SK-N-MC (cell line): ENCODE data around the gene C13orf46.

Experiments
- DNase-seq: peaks from one replicate; pipeline ENCODE4 v3.0.0-alpha.2; 2011; ENCODE audit warnings: low read depth, low spot score
- H3K27ac ChIP-seq: fragments of 200-600 bp; sonication (generic); 2 replicates; pipeline ENCODE4 v1.5.1; 2016; ENCODE audit warnings: mixed run types
- H3K36me3 ChIP-seq: fragments of 200-600 bp; sonication (generic); 2 replicates; pipeline ENCODE4 v1.6.1; 2017; ENCODE audit warnings: antibody characterized with exemption, low read length, mixed read lengths; ENCODE audit not compliant: insufficient read depth
- H3K4me3 ChIP-seq: fragments of 200-600 bp; sonication (generic); 2 replicates; pipeline ENCODE4 v1.5.1; 2016
- H3K9ac ChIP-seq: fragments of 200-600 bp; sonication (generic); 2 replicates; pipeline ENCODE4 v1.8.0; 2017; ENCODE audit warnings: mixed run types, mixed read lengths; ENCODE audit not compliant: insufficient read length
- H3K9me3 ChIP-seq: fragments of 200-600 bp; sonication (generic); 2 replicates; pipeline ENCODE4 v1.6.1; 2017; ENCODE audit warnings: low read depth, mild to moderate bottlenecking, antibody characterized with exemption, low read length, moderate library complexity, mixed read lengths
- EZH2 ChIP-seq: fragments of 200-600 bp; sonication (generic); IDR thresholded peaks from one replicate; pipeline ENCODE4 v1.6.1; 2017; ENCODE audit warnings: antibody characterized with exemption
- FOXP2 ChIP-seq: optimal IDR thresholded peaks from 2 replicates; pipeline ENCODE3; 2011; ENCODE audit warnings: mild to moderate bottlenecking, moderate library complexity; ENCODE audit not compliant: insufficient read depth; ENCODE audit errors: extremely low read length, control extremely low read depth
- POLR2AphosphoS5 ChIP-seq: IDR thresholded peaks from 2 replicates; pipeline ENCODE4 v1.6.1; 2012; ENCODE audit warnings: mild to moderate bottlenecking, low read depth, low read length, borderline replicate concordance

C13orf46 gene

GRCh38 chr13:113996912-113997745 lies 23.3 kb upstream of the C13orf46 start:
- no peaks in the 10 kb centered on the region for H3K36me3 ChIP-seq
- no peak overlapping the region for H3K4me3 ChIP-seq
- no peak for TF ChIP-seq EZH2
- no peak for TF ChIP-seq POLR2AphosphoS5
- no peak for TF ChIP-seq FOXP2
- DNase-seq = no peak
- no peak overlapping the region for H3K27ac ChIP-seq
- H3K9ac ChIP-seq = no peak overlapping the region
- no peaks in the 10 kb centered on the region for H3K9me3 ChIP-seq

- Histone ChIP-seq H3K9ac (no peak overlapping the region), H3K4me3 (no peak overlapping the region), H3K36me3 (no peaks in the 10 kb centered on the region), H3K9me3 (no peaks in the 10 kb centered on the region), H3K27ac (no peak overlapping the region)
- DNase-seq = no peak
- no peak for TF ChIP-seq FOXP2
- no peak for TF ChIP-seq EZH2
- TF ChIP-seq POLR2AphosphoS5 = no peak
These were observed 22.4 kb upstream of the C13orf46 start for GRCh38 chr13:113996081-113996911.

DNA sequence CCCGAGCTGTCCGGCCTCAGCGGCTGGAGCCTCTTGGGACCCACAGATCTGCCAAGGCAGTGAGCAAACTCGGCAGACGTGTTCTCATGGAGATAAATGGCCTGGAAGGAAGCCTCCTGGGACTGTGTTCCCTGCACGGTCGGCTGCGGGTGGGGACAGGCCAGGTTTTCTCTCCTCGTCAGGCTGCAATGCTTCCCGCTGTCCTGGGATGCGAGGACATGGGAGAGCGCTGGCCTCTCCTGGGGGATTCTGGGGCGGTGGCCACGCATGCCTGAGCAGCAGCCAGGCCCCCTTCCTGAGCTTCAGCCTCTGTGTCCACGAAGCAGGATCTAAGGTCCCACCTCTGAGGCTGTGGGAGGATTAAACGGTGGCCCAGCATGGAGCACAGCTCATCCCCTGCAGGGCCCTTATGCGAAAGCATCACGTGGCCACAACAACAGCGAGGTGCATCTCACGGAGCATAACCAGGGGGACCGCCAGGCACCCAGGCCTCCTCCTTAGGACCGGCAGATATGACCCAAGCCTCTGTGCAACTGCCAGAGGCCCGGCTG lies 21.2 kb upstream of the C13orf46 start:
- Histone ChIP-seq H3K9me3 (no peaks in the 10 kb centered on the region), H3K9ac (no peak overlapping the region), H3K36me3 (no peaks in the 10 kb centered on the region), H3K27ac (no peak overlapping the region), H3K4me3 (no peak overlapping the region)
- no peak for DNase-seq
- TF ChIP-seq EZH2 = no peak
- no peak for TF ChIP-seq POLR2AphosphoS5
- TF ChIP-seq FOXP2 = no peak

DNA sequence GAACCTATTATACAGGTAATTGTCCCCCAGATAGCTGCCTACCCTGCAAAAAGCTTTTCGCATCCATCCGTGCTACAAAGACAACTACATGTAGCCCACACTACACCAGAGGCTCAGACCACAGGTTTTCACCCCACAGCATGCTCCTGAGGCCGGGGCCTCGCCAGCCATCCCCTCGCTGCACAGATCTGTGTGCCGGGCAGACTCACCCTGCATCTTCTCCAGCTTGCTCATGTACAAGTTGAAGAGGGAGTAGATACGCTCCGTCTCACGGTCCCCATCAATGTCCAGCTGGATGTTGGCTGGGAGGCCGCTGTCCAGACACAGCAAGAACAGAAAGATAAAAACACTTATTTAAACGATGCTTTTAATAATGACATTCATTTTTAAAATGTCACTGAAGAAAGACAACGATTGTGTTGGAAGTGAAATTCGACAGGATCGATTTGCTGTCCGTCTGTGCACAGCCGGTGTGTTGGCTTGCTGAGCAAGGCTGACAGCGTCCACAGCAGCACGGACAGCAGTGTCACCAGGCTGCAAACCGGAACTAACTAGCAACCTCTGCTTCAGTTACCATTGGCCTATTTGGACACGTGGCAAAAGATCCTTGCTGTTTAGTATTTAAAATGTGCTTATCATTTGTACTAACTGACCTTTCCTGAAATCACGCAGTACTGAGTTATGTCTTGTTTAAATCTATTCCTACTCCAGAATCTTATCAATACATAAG lies 18.6 kb upstream of the C13orf46 start:
- no peaks in the 10 kb centered on the region for H3K9me3 ChIP-seq
- TF ChIP-seq FOXP2 (no peak), EZH2 (no peak), POLR2AphosphoS5 (no peak)
- no peak overlapping the region for H3K9ac ChIP-seq
- no peak overlapping the region for H3K4me3 ChIP-seq
- H3K36me3 ChIP-seq = no peaks in the 10 kb centered on the region
- no peak for DNase-seq
- H3K27ac ChIP-seq = no peak overlapping the region

DNA sequence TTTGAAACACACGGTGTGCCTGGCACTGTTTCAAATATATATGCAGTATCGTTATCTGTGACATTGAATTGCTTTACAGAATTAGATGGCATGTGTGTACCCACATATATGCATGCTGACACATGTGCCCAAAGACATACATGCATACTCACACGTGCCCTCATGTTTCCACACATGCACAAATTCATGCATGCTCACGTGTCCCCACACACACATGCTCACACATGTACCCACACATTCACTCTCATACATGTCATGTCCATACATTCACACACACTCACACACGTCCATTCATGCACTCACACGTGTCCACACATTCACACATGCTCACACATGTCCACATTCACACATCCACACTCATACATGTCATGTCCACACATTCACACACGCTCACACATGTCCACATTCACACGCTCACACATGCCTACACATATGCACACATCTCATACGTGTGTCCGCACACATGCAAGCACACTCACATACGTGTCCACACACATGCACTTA lies 17.9 kb upstream of the C13orf46 start:
- Histone ChIP-seq H3K4me3 (no peak overlapping the region), H3K9me3 (no peaks in the 10 kb centered on the region), H3K27ac (no peak overlapping the region), H3K9ac (no peak overlapping the region), H3K36me3 (no peaks in the 10 kb centered on the region)
- TF ChIP-seq EZH2 (no peak), POLR2AphosphoS5 (no peak), FOXP2 (no peak)
- no peak for DNase-seq

- H3K27ac ChIP-seq = no peak overlapping the region
- DNase-seq = no peak
- no peaks in the 10 kb centered on the region for H3K9me3 ChIP-seq
- TF ChIP-seq POLR2AphosphoS5 (no peak), FOXP2 (no peak), EZH2 (no peak)
- H3K9ac ChIP-seq = no peak overlapping the region
- no peaks in the 10 kb centered on the region for H3K36me3 ChIP-seq
- no peak overlapping the region for H3K4me3 ChIP-seq
These were observed 17.4 kb upstream of the C13orf46 start for GRCh38 chr13:113991191-113991669.

GRCh38 chr13:113990321-113990837 lies 16.5 kb upstream of the C13orf46 start:
- no peak for DNase-seq
- Histone ChIP-seq H3K27ac (no peak overlapping the region), H3K9me3 (no peaks in the 10 kb centered on the region)

More at GRCh38 chr13:113990321-113990837, 16.5 kb upstream of the C13orf46 start:
- no peak for TF ChIP-seq POLR2AphosphoS5
- no peak for TF ChIP-seq EZH2
- TF ChIP-seq FOXP2 = no peak
- no peak overlapping the region for H3K9ac ChIP-seq
- H3K4me3 ChIP-seq = no peak overlapping the region
- no peaks in the 10 kb centered on the region for H3K36me3 ChIP-seq
